ENCODE results near the gene SNAP29. TPM values are rescaled to one million over a fixed set of nuclear protein-coding genes. Genes with fewer than 3 reads are reported as not detected.

Gene SNAP29
- 17.7 and 18.3 TPM in 2 replicates for total RNA-seq

DNA sequence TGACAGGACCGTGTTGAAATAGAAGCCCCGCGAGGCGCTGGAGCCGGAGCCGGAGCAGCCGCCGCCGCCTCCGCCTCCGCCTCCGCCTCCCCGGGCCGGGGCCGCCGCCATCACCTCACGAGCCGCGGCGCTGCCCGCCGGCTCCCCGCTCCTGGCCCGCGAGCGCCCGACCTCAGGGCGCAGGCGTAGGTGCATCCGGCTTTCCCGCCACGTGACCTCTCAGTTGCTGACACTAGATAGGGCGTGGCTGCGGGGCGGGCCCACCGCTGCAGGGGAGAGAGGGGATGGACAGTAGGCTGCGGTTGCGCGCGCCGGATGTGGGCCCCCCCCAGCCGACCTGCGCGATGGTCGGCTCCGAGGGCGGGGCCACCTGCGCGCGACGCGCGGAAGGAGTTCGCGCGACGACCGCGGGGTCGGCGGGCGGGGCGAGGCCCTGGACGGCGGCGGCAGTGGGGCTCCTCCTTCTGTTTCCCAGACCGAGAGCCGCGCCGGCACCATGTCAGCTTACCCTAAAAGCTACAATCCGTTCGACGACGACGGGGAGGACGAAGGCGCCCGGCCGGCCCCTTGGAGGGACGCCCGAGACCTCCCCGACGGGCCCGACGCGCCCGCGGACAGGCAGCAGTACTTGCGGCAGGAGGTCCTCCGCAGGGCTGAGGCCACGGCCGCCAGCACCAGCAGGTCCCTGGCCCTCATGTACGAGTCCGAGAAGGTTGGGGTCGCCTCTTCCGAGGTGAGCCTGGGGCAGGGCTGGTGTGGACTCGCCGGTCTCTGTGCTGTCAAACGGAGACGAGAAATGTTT, at the start of gene SNAP29, which contains the start of gene PI4KA:
Gene SNAP29 (plus strand): TSS at position 393 of the 802 bp plus-strand sequence. CDS start 104 bp downstream, at position 497.
Gene PI4KA (minus strand): TSS at position 197 of the 802 bp plus-strand sequence. CDS start 86 bp downstream, at position 111.
- Histone ChIP-seq H3K36me3 (ENCODE audit: control insufficient read depth, insufficient read depth, low read length) (no peaks in the 10 kb centered on the region), H3K27me3 (ENCODE audit: control insufficient read depth, insufficient read depth, low read length) (no peaks in the 10 kb centered on the region), H3K4me3 (ENCODE audit: low read depth, low read length) (peak within 1 kb of the TSS; percentile 77)
- TF ChIP-seq, protein P1, sequence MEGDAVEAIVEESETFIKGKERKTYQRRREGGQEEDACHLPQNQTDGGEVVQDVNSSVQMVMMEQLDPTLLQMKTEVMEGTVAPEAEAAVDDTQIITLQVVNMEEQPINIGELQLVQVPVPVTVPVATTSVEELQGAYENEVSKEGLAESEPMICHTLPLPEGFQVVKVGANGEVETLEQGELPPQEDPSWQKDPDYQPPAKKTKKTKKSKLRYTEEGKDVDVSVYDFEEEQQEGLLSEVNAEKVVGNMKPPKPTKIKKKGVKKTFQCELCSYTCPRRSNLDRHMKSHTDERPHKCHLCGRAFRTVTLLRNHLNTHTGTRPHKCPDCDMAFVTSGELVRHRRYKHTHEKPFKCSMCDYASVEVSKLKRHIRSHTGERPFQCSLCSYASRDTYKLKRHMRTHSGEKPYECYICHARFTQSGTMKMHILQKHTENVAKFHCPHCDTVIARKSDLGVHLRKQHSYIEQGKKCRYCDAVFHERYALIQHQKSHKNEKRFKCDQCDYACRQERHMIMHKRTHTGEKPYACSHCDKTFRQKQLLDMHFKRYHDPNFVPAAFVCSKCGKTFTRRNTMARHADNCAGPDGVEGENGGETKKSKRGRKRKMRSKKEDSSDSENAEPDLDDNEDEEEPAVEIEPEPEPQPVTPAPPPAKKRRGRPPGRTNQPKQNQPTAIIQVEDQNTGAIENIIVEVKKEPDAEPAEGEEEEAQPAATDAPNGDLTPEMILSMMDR (IDR thresholded peaks at IDR 0.05; ENCODE audit: insufficient read depth, low read length, poor library complexity, severe bottlenecking), result no peak
- DNase-seq (ENCODE audit: low read depth), result peak; percentile 84

DNA sequence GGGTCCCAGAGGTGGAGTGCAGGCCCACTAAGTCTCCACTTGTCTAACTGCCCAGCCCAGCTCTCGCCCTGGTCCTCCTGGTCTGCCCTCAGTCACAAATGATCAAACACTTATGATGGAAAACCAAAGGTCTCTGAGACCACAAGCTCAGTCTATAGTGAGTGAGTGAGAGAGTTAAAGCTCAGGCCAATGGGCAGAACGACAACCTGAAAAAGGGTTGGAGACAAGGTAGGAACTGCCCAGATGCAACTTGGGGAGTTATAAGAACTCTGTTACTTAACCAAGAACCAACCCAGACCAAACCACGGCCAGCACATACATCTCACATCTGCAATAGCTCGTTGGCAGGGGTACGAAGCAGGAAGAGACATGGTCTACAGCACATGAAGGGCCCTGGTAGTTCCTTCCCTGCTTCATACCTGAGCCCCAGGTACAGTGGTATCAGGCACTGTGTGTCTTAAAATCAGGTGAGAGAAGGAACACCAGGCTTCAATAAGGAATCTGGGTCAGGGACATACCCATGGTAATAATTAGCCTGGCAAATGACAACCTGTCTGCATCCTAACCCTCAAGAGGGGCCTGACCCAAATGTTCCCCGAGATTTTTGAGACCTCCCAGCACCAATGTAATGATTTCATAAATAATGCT, 49.1 kb upstream of the SNAP29 start:
- no peak overlapping the region for H3K4me3 ChIP-seq (ENCODE audit: low read depth, low read length)
- DNase-seq (ENCODE audit: low read depth), result no peak
- no peaks in the 10 kb centered on the region for H3K27me3 ChIP-seq (ENCODE audit: control insufficient read depth, insufficient read depth, low read length)
- H3K36me3 ChIP-seq (ENCODE audit: control insufficient read depth, insufficient read depth, low read length), result peaks cover 3% of the 10 kb centered on the region
- TF ChIP-seq, protein P1 (IDR thresholded peaks at IDR 0.05; ENCODE audit: insufficient read depth, low read length, poor library complexity, severe bottlenecking), result no peak

DNA sequence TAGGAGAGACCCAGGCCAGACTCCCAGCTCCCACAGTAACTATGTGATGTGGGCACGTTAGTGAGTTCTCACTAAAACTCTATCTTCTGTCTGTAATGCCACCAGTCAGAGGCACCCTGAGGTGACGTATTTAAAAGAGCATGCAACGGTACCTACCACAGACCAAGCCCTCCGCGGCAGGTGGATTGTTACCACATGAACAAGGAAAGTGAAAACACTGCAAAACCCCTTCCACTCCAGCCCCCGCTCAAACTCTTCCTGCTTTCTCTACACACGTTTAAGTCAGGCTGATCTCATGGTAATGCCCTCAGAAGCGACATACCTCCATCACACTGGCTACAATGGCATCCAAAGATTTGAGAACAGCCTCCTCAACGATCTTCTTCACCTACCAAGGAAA, 48.2 kb upstream of the SNAP29 start:
- TF ChIP-seq, protein P1 (IDR thresholded peaks at IDR 0.05; ENCODE audit: insufficient read depth, low read length, poor library complexity, severe bottlenecking), result no peak
- H3K27me3 ChIP-seq (ENCODE audit: control insufficient read depth, insufficient read depth, low read length), result no peaks in the 10 kb centered on the region
- H3K4me3 ChIP-seq (ENCODE audit: low read depth, low read length), result no peak overlapping the region
- H3K36me3 ChIP-seq (ENCODE audit: control insufficient read depth, insufficient read depth, low read length), result peaks cover 1% of the 10 kb centered on the region
- DNase-seq (ENCODE audit: low read depth), result no peak

DNA sequence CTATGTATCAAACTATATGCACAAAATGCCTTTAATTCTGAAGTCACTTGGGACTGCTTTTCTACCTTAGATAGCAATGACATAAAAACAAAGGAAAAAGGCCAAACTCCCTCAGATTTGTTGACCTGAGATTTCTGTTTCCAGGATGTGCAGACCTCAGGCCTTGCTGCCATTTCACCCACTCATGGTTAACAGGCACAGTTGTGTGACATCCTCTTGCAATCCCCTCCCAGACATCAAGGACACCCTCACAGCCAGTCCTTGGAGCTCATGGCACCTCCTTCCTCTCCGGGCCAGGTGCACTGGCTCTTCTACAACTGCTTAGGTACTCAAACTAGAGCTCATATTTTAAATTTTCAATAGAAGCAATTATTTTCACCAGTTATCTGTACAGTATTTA, 47.6 kb upstream of the SNAP29 start:
- Histone ChIP-seq H3K4me3 (ENCODE audit: low read depth, low read length) (no peak overlapping the region), H3K36me3 (ENCODE audit: control insufficient read depth, insufficient read depth, low read length) (peaks cover 1% of the 10 kb centered on the region), H3K27me3 (ENCODE audit: control insufficient read depth, insufficient read depth, low read length) (no peaks in the 10 kb centered on the region)
- TF ChIP-seq, protein P1 (IDR thresholded peaks at IDR 0.05; ENCODE audit: insufficient read depth, low read length, poor library complexity, severe bottlenecking), result no peak
- DNase-seq (ENCODE audit: low read depth), result no peak

DNA sequence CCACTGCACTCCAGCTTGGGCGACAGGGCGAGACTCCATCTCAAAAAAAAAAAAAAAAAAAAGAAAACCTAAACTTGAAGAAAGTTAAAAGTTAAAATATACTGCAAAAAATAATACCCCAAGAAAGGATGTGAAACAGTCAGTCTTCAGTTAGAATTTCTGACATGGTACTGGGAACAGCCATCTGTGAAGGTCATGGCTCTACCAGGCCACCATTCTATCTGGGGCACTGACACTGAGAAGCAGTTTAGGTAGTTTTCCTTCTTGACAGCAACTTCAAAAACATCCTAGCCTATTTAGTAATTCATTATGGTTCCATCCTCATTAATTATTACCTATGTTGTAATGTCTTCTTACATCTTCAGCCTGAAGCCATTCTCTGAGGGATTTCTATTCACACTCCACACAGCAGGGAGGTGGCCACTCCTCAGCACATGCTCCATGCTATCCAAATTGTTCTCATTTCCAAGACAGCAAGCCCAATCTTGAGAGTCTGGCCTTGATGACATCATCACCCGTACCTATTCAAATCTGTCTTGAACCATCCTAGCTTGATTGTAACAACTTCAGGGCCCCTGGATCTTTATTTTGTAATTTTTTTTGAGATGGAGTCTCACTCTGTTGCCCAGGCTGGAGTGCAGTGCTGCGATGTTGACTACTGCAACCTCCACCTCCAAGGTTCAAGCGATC, 46.7 kb upstream of the SNAP29 start:
- no peaks in the 10 kb centered on the region for H3K27me3 ChIP-seq (ENCODE audit: control insufficient read depth, insufficient read depth, low read length)
- H3K4me3 ChIP-seq (ENCODE audit: low read depth, low read length), result no peak overlapping the region
- peaks cover 1% of the 10 kb centered on the region for H3K36me3 ChIP-seq (ENCODE audit: control insufficient read depth, insufficient read depth, low read length)
- TF ChIP-seq, protein P1 (IDR thresholded peaks at IDR 0.05; ENCODE audit: insufficient read depth, low read length, poor library complexity, severe bottlenecking), result no peak
- no peak for DNase-seq (ENCODE audit: low read depth)
